ENCODE results near the gene MSL3. TPM values are rescaled to one million over a fixed set of nuclear protein-coding genes. Genes with fewer than 3 reads are reported as not detected.

Gene MSL3
- total and polyA plus RNA-seq, 2 of the 13 experiments (the other 11 are each of a cell fraction or from before 2014, with no cell fraction given), result 7.6 to 10.2 TPM

DNA sequence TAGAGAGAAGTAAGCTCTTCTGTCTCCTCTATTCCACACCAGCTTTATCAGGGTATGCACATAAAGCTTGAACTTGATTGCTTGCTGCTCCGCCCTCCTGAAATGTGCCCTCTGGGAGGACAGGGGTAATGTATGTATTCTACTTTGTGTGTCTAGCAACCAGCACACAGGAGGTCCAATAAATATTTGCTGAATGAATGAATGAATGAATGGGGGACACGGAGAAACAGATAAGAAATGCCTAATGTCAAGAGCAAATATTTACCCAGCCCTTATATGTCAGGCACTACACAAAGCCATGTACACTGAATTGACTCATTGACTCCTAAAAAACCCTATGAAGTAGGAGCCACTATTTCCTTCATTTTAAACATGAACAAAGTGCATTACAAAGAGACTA lies 2.3 kb upstream of the MSL3 start (continued):
- no peak for TF ChIP-seq ZNF543 (CRISPR knock-in tag; IDR thresholded peaks at IDR 0.05)
- 0 out of 2 replicates have a peak, but pooled peaks have one; percentile 22 for TF ChIP-seq ZNF614 (CRISPR knock-in tag; IDR thresholded peaks at IDR 0.05; ENCODE audit: borderline replicate concordance)
- TF ChIP-seq, protein P1, sequence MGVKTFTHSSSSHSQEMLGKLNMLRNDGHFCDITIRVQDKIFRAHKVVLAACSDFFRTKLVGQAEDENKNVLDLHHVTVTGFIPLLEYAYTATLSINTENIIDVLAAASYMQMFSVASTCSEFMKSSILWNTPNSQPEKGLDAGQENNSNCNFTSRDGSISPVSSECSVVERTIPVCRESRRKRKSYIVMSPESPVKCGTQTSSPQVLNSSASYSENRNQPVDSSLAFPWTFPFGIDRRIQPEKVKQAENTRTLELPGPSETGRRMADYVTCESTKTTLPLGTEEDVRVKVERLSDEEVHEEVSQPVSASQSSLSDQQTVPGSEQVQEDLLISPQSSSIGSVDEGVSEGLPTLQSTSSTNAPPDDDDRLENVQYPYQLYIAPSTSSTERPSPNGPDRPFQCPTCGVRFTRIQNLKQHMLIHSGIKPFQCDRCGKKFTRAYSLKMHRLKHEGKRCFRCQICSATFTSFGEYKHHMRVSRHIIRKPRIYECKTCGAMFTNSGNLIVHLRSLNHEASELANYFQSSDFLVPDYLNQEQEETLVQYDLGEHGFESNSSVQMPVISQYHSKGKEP (CRISPR knock-in tag; IDR thresholded peaks at IDR 0.05), result no peak
- no peak for TF ChIP-seq NCOR1 (IDR thresholded peaks at IDR 0.05; ENCODE audit: borderline replicate concordance, low read length)
- TF ChIP-seq GATA4 (IDR thresholded peaks at IDR 0.05; ENCODE audit: borderline replicate concordance, low read depth), result peak; percentile 76; the same call in 1 of the 2 replicates
- TF ChIP-seq SP4 (CRISPR knock-in tag; IDR thresholded peaks at IDR 0.05), result no peak
- no peak for TF ChIP-seq HNF4G (IDR thresholded peaks at IDR 0.05; ENCODE audit: borderline replicate concordance, low read depth, low read length)
- TF ChIP-seq HNF4G (CRISPR knock-in tag; IDR thresholded peaks at IDR 0.05; ENCODE audit: borderline replicate concordance, low read depth), result no peak
- TF ChIP-seq RXRB (CRISPR knock-in tag; IDR thresholded peaks at IDR 0.05; ENCODE audit: borderline replicate concordance), result peak; percentile 31; the same call in 1 of the 2 replicates
- 0 out of 2 replicates have a peak, but pooled peaks have one; percentile 15 for TF ChIP-seq HDAC1 (CRISPR knock-in tag; IDR thresholded peaks at IDR 0.05)
- TF ChIP-seq GATAD2A (CRISPR knock-in tag; IDR thresholded peaks at IDR 0.05), result no peak
- no peak for TF ChIP-seq ERF (CRISPR knock-in tag; IDR thresholded peaks at IDR 0.05)
- TF ChIP-seq SOX6 (IDR thresholded peaks at IDR 0.05), result no peak
- TF ChIP-seq SOX6 (CRISPR knock-in tag; IDR thresholded peaks at IDR 0.05), result peak; percentile 82
- TF ChIP-seq, protein P2, sequence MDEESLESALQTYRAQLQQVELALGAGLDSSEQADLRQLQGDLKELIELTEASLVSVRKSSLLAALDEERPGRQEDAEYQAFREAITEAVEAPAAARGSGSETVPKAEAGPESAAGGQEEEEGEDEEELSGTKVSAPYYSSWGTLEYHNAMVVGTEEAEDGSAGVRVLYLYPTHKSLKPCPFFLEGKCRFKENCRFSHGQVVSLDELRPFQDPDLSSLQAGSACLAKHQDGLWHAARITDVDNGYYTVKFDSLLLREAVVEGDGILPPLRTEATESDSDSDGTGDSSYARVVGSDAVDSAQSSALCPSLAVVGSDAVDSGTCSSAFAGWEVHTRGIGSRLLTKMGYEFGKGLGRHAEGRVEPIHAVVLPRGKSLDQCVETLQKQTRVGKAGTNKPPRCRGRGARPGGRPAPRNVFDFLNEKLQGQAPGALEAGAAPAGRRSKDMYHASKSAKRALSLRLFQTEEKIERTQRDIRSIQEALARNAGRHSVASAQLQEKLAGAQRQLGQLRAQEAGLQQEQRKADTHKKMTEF (CRISPR knock-in tag; IDR thresholded peaks at IDR 0.05), result peak; percentile 39; the same call in 1 of the 2 replicates
- no peak for TF ChIP-seq HNRNPUL1 (IDR thresholded peaks at IDR 0.05; ENCODE audit: low read depth, low read length)
- TF ChIP-seq, protein P3, sequence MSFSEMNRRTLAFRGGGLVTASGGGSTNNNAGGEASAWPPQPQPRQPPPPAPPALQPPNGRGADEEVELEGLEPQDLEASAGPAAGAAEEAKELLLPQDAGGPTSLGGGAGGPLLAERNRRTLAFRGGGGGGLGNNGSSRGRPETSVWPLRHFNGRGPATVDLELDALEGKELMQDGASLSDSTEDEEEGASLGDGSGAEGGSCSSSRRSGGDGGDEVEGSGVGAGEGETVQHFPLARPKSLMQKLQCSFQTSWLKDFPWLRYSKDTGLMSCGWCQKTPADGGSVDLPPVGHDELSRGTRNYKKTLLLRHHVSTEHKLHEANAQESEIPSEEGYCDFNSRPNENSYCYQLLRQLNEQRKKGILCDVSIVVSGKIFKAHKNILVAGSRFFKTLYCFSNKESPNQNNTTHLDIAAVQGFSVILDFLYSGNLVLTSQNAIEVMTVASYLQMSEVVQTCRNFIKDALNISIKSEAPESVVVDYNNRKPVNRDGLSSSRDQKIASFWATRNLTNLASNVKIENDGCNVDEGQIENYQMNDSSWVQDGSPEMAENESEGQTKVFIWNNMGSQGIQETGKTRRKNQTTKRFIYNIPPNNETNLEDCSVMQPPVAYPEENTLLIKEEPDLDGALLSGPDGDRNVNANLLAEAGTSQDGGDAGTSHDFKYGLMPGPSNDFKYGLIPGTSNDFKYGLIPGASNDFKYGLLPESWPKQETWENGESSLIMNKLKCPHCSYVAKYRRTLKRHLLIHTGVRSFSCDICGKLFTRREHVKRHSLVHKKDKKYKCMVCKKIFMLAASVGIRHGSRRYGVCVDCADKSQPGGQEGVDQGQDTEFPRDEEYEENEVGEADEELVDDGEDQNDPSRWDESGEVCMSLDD (CRISPR knock-in tag; IDR thresholded peaks at IDR 0.05; ENCODE audit: borderline replicate concordance), result no peak
- 0 out of 2 replicates have a peak, but pooled peaks have one; percentile 12 for TF ChIP-seq SOX13 (IDR thresholded peaks at IDR 0.05)
- TF ChIP-seq SOX13 (CRISPR knock-in tag; conservative IDR thresholded peaks at IDR 0.05 in 1 of 2, IDR thresholded peaks at IDR 0.05 in 1 of 2), result peak in 1 of 2 experiments; percentile 78; a peak in 2 of 4 replicates
- TF ChIP-seq, protein P4, sequence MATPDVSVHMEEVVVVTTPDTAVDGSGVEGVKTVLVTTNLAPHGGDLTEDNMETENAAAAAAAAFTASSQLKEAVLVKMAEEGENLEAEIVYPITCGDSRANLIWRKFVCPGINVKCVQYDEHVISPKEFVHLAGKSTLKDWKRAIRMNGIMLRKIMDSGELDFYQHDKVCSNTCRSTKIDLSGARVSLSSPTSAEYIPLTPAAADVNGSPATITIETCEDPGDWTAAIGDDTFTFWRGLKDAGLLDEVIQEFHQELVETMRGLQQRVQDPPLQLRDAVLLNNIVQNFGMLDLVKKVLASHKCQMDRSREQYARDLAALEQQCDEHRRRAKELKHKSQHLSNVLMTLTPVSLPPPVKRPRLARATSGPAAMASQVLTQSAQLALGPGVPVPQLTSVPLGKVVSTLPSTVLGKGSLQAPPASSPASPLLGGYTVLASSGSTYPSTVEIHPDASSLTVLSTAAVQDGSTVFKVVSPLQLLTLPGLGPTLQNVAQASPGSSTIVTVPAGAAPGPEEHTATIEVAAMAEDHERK (CRISPR knock-in tag; IDR thresholded peaks at IDR 0.05; ENCODE audit: low read depth), result no peak
- TF ChIP-seq, protein P5, sequence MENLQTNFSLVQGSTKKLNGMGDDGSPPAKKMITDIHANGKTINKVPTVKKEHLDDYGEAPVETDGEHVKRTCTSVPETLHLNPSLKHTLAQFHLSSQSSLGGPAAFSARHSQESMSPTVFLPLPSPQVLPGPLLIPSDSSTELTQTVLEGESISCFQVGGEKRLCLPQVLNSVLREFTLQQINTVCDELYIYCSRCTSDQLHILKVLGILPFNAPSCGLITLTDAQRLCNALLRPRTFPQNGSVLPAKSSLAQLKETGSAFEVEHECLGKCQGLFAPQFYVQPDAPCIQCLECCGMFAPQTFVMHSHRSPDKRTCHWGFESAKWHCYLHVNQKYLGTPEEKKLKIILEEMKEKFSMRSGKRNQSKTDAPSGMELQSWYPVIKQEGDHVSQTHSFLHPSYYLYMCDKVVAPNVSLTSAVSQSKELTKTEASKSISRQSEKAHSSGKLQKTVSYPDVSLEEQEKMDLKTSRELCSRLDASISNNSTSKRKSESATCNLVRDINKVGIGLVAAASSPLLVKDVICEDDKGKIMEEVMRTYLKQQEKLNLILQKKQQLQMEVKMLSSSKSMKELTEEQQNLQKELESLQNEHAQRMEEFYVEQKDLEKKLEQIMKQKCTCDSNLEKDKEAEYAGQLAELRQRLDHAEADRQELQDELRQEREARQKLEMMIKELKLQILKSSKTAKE (CRISPR knock-in tag; IDR thresholded peaks at IDR 0.05; ENCODE audit: borderline replicate concordance), result 0 out of 2 replicates have a peak, but pooled peaks have one; percentile 40
- TF ChIP-seq ZNF605 (CRISPR knock-in tag; IDR thresholded peaks at IDR 0.05), result no peak
